ENCODE data around the gene KIAA1958.
A peak's percentile ranks its signal among the peaks of the same experiment; 100 is the strongest.

Gene KIAA1958

DNA sequence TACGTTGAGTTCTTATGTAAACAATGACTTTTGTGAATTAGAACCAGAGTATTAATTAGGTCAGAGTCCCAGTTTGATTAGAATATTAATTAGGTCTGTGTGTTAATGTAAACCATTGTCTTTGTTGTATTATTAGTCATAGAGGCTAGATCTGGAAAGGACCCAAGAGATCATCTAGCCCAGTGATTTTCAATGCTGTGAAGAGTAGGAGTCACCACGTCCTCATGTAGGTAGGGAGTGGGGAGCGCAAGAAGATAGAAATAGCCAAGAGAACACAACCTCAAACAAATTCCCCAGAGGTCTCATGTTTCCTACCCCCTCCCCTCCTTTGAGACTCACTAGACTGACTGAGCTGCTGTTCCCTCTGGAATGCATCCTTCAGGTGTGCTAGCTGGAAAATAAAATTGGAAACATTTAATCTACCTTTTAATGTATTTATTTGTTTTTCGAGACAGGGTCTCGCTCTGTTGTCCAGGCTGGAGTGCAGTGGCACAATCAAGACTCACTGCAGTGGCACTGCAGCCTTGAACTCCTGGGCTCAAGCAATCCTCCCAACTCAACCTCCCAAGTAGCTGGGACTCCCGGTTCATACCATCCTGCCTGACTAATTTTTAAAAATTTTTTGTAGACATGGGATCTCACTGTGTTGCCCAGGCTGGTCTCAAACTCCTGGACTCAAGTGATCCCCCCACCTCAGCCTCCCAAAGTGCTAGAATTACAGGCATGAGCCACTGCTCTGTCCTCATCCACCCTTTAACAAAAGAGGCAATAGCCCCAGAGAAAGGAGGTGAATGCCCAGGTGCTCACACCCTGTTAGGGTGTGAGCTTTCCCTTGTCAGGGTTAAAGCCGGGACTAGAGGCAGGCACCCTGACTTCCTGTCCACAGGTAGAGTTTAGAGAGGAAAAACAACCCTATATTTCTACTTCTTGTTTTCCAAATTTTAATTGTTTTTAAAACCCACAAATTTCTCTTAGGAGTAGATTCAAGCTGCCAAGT is 138.4 kb downstream of the KIAA1958 start:
- no peak overlapping the region for H3K9ac ChIP-seq (ENCODE audit: low read depth, low read length)

DNA sequence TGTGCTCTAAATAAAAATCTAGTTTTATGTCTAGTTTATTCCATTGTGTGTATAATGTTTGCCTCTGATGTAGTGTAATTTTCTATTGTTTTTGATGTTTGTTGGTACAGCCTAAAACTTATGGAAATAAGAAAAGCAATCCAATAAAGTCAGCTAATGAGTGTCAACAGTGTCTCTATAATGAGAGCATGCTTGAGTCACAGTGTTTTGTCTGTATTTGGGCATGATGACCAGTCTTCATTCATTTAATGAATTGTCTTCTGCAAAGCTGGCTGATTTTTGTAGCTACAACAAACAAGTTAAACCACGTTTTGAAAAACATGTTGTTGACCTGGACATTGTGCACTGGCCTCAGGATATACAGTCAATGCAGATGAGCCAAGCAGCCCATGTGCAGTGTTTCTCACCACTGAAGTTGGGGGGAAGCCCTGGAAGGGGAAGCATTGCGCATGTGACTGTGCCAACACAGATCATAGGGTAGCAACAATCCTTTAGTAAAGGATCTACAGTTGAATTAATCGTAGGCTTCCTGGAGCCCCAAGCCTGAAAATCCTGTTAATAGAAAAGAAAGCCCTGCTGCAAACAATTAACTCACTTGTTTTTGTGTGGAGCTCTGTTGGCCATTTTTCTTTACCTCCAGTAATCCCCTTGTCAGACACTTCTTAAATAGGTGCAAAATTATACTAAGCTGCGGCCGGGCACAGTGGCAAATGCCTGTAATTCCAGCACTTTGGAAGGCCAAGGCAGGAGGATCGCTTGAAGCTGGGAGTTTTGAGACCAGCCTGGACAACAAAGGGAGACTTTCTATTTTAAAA is 143.3 kb downstream of the KIAA1958 start:
- Histone ChIP-seq H3K27ac (ENCODE audit: low read depth, low read length) (peak overlapping the region; percentile 11), H3K4me3 (ENCODE audit: low read depth, low read length) (no peak overlapping the region), H3K36me3 (ENCODE audit: control insufficient read depth, insufficient read depth, low read length) (no peaks in the 10 kb centered on the region), H3K27me3 (ENCODE audit: control insufficient read depth, insufficient read depth, low read length) (no peaks in the 10 kb centered on the region), H3K9me3 (ENCODE audit: control insufficient read depth, insufficient read depth, low read length) (no peaks in the 10 kb centered on the region), H3K9ac (ENCODE audit: low read depth, low read length) (no peak overlapping the region), H3K4me1 (ENCODE audit: control insufficient read depth, insufficient read depth, low read length) (peaks cover 7% of the 10 kb centered on the region; the same call in 1 of the 2 replicates)

More for the DNA sequence above, 138.4 kb downstream of the KIAA1958 start:
- Histone ChIP-seq H3K9me3 (ENCODE audit: control insufficient read depth, insufficient read depth, low read length) (no peaks in the 10 kb centered on the region), H3K27ac (ENCODE audit: low read depth, low read length) (no peak overlapping the region), H3K4me3 (ENCODE audit: low read depth, low read length) (no peak overlapping the region), H3K27me3 (ENCODE audit: control insufficient read depth, insufficient read depth, low read length) (no peaks in the 10 kb centered on the region), H3K4me1 (ENCODE audit: control insufficient read depth, insufficient read depth, low read length) (peaks cover 6% of the 10 kb centered on the region; the same call in 1 of the 2 replicates), H3K36me3 (ENCODE audit: control insufficient read depth, insufficient read depth, low read length) (no peaks in the 10 kb centered on the region)

DNA sequence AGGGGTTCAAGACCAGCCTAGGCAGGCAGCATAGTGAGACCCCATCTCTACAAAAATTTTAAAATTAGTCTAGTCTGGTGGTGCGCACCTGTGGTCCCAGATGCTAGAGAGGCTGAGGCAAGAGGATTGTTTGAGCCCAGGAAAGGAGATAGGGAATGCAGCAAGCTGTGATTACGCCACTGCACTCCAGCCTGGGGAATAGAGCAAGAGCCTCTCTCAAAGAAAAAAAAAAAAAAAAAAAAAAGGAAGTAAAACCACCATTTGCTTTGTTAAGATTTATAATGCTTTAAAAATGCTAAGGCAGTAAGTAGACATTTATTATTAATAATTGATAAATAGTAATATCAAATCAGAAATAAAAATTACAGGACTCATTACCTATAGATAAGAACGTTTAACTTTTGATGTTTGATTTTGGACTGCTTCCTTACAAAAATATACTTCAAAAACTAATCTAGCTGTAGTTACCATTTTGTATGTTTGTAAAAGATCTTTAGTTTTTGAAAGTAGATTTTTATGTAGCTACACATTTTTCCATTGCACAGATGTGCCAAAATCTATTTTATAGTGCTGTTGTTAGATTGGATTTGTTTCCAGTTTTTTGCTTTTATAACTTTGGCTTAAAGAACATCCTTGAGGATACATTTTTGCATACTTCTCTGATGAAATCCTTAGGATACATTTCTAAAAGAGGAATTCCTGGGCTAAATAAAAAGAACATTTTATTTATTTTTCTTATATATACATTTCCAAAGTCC is 144.9 kb downstream of the KIAA1958 start:
- Histone ChIP-seq H3K36me3 (ENCODE audit: control insufficient read depth, insufficient read depth, low read length) (no peaks in the 10 kb centered on the region), H3K4me3 (ENCODE audit: low read depth, low read length) (no peak overlapping the region), H3K27ac (ENCODE audit: low read depth, low read length) (no peak overlapping the region), H3K4me1 (ENCODE audit: control insufficient read depth, insufficient read depth, low read length) (0 out of 2 replicates have a peak, but pooled peaks cover 7% of the 10 kb centered on the region), H3K9ac (ENCODE audit: low read depth, low read length) (no peak overlapping the region), H3K27me3 (ENCODE audit: control insufficient read depth, insufficient read depth, low read length) (no peaks in the 10 kb centered on the region), H3K9me3 (ENCODE audit: control insufficient read depth, insufficient read depth, low read length) (no peaks in the 10 kb centered on the region)

DNA sequence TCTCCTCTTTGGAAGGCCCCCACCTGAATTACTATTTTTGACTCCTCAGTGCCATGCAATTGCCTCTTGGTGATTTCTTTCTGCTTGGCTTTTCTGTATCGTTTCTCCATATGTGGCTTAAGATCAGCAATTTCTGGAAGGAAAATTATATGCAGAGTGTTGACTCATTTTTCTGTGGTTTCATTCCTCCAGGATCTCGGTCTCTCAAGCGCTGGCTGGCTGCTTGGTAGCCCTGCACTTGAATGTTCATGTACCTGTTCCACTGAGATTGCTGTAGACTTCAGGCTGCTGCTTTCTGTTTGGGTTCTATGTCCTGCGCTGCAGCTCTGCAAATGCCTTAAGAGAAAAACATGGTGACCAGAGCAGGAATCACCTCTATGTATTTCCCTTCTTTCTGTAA is 153.7 kb downstream of the KIAA1958 start:
- Histone ChIP-seq H3K9me3 (ENCODE audit: control insufficient read depth, insufficient read depth, low read length) (no peaks in the 10 kb centered on the region), H3K4me3 (ENCODE audit: low read depth, low read length) (no peak overlapping the region), H3K27me3 (ENCODE audit: control insufficient read depth, insufficient read depth, low read length) (no peaks in the 10 kb centered on the region), H3K4me1 (ENCODE audit: control insufficient read depth, insufficient read depth, low read length) (no peaks in the 10 kb centered on the region), H3K27ac (ENCODE audit: low read depth, low read length) (no peak overlapping the region), H3K9ac (ENCODE audit: low read depth, low read length) (no peak overlapping the region), H3K36me3 (ENCODE audit: control insufficient read depth, insufficient read depth, low read length) (no peaks in the 10 kb centered on the region)

DNA sequence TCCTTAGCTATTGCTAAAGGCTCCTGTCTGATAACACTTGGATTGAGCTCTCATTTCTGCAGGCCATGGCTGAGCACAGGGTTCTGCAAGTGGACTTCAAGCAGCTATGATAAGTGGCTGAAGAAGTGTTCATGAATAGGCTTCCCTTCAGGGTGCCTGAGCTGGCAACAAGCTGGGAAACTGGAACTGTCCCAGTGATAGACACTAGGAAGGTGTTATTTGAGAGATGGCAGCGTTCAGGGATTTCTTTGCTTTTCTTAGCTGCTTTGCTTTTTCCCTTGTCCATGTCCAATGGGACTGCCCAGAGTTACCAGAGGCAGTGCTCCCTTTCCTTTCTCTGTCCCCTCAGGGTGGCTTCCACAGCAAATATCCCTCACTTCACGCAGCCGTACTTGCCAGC is 155.5 kb downstream of the KIAA1958 start:
- H3K9me3 ChIP-seq (ENCODE audit: control insufficient read depth, insufficient read depth, low read length): no peaks in the 10 kb centered on the region
- no peaks in the 10 kb centered on the region for H3K27me3 ChIP-seq (ENCODE audit: control insufficient read depth, insufficient read depth, low read length)
- no peak overlapping the region for H3K4me3 ChIP-seq (ENCODE audit: low read depth, low read length)
- no peaks in the 10 kb centered on the region for H3K4me1 ChIP-seq (ENCODE audit: control insufficient read depth, insufficient read depth, low read length)
- H3K27ac ChIP-seq (ENCODE audit: low read depth, low read length): no peak overlapping the region
- H3K36me3 ChIP-seq (ENCODE audit: control insufficient read depth, insufficient read depth, low read length): peaks cover 9% of the 10 kb centered on the region; the same call in 1 of the 2 replicates
- no peak overlapping the region for H3K9ac ChIP-seq (ENCODE audit: low read depth, low read length)

DNA sequence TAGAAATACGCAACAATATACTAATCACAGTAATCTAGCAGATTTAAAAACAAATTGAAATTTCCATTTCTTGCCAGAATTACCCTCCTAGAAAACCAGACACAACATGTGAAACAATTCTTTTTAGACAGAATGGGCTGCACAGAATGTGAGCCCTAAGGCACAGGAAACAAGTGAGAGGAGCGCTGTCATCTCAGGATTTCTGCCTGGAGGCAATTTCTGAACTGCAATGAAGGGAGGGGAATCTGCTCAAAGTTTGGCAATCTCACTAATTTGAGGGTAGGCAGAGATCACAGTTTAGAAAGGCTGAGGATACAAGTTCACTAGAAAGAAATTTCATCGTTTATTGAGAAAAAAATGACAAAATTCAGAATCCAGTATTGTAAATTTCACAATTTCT is 161.0 kb downstream of the KIAA1958 start:
- 0 out of 2 replicates have a peak, but pooled peaks cover 3% of the 10 kb centered on the region for H3K9me3 ChIP-seq (ENCODE audit: control insufficient read depth, insufficient read depth, low read length)
- no peaks in the 10 kb centered on the region for H3K4me1 ChIP-seq (ENCODE audit: control insufficient read depth, insufficient read depth, low read length)
- no peak overlapping the region for H3K27ac ChIP-seq (ENCODE audit: low read depth, low read length)
- no peak overlapping the region for H3K9ac ChIP-seq (ENCODE audit: low read depth, low read length)
- peaks cover 16% of the 10 kb centered on the region for H3K36me3 ChIP-seq (ENCODE audit: control insufficient read depth, insufficient read depth, low read length)
- no peak overlapping the region for H3K4me3 ChIP-seq (ENCODE audit: low read depth, low read length)
- H3K27me3 ChIP-seq (ENCODE audit: control insufficient read depth, insufficient read depth, low read length): no peaks in the 10 kb centered on the region

DNA sequence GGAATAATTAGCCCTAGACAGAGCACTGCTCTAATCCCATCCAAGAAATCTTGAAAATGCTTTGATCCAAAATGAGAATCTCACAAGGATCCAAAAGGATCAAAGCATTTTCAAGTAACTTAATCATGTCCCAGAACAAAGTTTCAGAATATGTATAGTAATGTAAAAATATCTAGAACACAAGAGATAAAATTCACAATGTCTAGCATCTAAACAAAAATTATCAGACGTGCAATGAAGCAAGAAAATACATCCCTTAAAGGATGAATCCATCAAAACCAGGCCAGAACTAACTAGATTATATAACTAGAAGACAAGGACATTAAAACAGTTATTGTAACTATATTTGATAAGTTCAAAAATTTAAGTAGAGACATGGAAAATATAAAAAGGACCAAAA is 162.0 kb downstream of the KIAA1958 start:
- no peak overlapping the region for H3K27ac ChIP-seq (ENCODE audit: low read depth, low read length)
- H3K9me3 ChIP-seq (ENCODE audit: control insufficient read depth, insufficient read depth, low read length): 0 out of 2 replicates have a peak, but pooled peaks cover 3% of the 10 kb centered on the region
- no peaks in the 10 kb centered on the region for H3K27me3 ChIP-seq (ENCODE audit: control insufficient read depth, insufficient read depth, low read length)
- H3K4me3 ChIP-seq (ENCODE audit: low read depth, low read length): no peak overlapping the region
- no peak overlapping the region for H3K9ac ChIP-seq (ENCODE audit: low read depth, low read length)
- peaks cover 6% of the 10 kb centered on the region for H3K4me1 ChIP-seq (ENCODE audit: control insufficient read depth, insufficient read depth, low read length)
- H3K36me3 ChIP-seq (ENCODE audit: control insufficient read depth, insufficient read depth, low read length): peaks cover 16% of the 10 kb centered on the region

DNA sequence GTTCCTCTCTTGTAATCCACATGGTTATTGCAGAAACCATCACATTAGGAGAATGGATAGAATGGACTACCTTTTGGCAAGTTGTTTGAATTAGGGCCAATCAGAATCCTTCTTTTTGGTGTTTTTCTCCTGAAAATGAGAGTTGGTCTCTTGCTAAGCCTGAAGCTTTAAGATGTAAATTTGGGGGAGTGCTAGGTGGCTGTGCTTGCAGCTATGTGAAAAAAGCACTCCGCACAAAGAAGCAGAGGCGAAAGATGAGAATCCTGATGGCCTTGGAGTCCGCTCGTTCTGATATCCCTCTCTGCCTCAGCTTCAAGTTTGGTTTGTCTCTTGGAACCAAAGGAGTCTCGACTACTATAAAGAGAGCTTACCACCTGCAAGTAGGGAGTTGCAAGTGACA is 167.7 kb downstream of the KIAA1958 start:
- Histone ChIP-seq H3K4me3 (ENCODE audit: low read depth, low read length) (peak overlapping the region; percentile 22; the same call in 1 of the 2 replicates), H3K27me3 (ENCODE audit: control insufficient read depth, insufficient read depth, low read length) (no peaks in the 10 kb centered on the region), H3K27ac (ENCODE audit: low read depth, low read length) (peak overlapping the region; percentile 83), H3K36me3 (ENCODE audit: control insufficient read depth, insufficient read depth, low read length) (peaks cover 2% of the 10 kb centered on the region), H3K9me3 (ENCODE audit: control insufficient read depth, insufficient read depth, low read length) (no peaks in the 10 kb centered on the region), H3K9ac (ENCODE audit: low read depth, low read length) (no peak overlapping the region), H3K4me1 (ENCODE audit: control insufficient read depth, insufficient read depth, low read length) (peaks cover 28% of the 10 kb centered on the region)

DNA sequence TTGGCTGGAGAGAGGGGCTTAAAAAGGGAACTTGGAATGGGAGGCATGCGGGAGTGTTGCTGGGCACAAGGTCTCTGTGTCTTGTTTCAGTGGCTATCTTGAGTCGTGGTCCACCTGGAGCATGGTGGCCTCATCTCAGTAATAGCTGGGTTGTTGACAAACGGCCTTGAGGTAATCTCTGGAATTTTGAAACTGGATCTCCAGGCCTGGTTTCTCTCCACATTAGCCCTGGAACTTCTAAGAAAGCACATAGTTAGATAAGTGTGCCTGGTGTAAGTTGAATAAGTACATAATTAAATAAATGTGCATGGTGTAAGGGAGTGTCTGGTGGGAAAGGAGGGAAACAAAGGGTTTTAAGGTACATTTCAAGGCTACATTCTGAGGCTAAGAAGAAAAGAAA is 169.0 kb downstream of the KIAA1958 start:
- H3K36me3 ChIP-seq (ENCODE audit: control insufficient read depth, insufficient read depth, low read length): peaks cover 9% of the 10 kb centered on the region
- H3K9me3 ChIP-seq (ENCODE audit: control insufficient read depth, insufficient read depth, low read length): no peaks in the 10 kb centered on the region
- H3K9ac ChIP-seq (ENCODE audit: low read depth, low read length): peak overlapping the region; percentile 35; the same call in 1 of the 2 replicates
- peaks cover 28% of the 10 kb centered on the region for H3K4me1 ChIP-seq (ENCODE audit: control insufficient read depth, insufficient read depth, low read length)
- no peak overlapping the region for H3K4me3 ChIP-seq (ENCODE audit: low read depth, low read length)
- no peak overlapping the region for H3K27ac ChIP-seq (ENCODE audit: low read depth, low read length)
- no peaks in the 10 kb centered on the region for H3K27me3 ChIP-seq (ENCODE audit: control insufficient read depth, insufficient read depth, low read length)

DNA sequence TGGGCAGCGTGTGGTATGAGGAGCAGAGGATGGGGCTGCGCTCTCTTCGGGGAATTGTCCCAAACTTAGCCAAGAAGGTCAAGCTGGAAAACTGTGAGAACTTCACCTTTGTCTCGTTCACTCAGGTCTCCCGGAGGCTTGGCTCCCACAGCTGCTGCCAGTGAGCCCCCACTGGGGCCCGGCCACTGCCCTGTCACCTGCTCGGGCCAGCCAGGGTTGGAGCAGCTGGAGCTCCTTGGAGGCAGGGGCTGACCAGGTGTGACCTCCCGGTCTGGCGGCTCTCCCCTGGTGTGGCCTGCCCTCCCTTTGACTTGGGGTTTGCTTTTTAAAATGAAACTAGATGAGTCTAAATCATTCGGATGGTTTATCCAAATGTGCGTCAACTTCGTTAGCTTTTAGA is 173.3 kb downstream of the KIAA1958 start:
- H3K27ac ChIP-seq (ENCODE audit: low read depth, low read length): no peak overlapping the region
- H3K4me1 ChIP-seq (ENCODE audit: control insufficient read depth, insufficient read depth, low read length): peaks cover 10% of the 10 kb centered on the region
- H3K9me3 ChIP-seq (ENCODE audit: control insufficient read depth, insufficient read depth, low read length): no peaks in the 10 kb centered on the region
- H3K9ac ChIP-seq (ENCODE audit: low read depth, low read length): no peak overlapping the region
- no peaks in the 10 kb centered on the region for H3K27me3 ChIP-seq (ENCODE audit: control insufficient read depth, insufficient read depth, low read length)
- no peak overlapping the region for H3K4me3 ChIP-seq (ENCODE audit: low read depth, low read length)
- peaks cover 9% of the 10 kb centered on the region for H3K36me3 ChIP-seq (ENCODE audit: control insufficient read depth, insufficient read depth, low read length)
